ENCODE measurements around the gene KLC3. TPM values are rescaled to one million over a fixed set of nuclear protein-coding genes. Genes with fewer than 3 reads are reported as not detected.
"Not testable (repeated sequence)": the region's sequence is repeated elsewhere in the genome, so short reads cannot be mapped to it uniquely, and the experiment has no call there.

KLC3 gene
- total and polyA plus RNA-seq, 2 donors, result 0.05 to 0.16 TPM

- Histone ChIP-seq H3K4me1 (ENCODE audit: insufficient read depth) (no peaks in the 10 kb centered on the region), H3K4me3 (ENCODE audit: low read depth, low read length) (no peak overlapping the region), H3K27ac (ENCODE audit: low read depth) (no peak overlapping the region), H3K36me3 (ENCODE audit: insufficient read depth) (no peaks in the 10 kb centered on the region)
- WGBS, result 61% methylated on average over 11 of the region's 11 CpGs
- DNase-seq (ENCODE audit: extremely low spot score), result no peak
Observed at GRCh38 chr19:45324349-45324907, 16.1 kb upstream of the KLC3 start.

DNA sequence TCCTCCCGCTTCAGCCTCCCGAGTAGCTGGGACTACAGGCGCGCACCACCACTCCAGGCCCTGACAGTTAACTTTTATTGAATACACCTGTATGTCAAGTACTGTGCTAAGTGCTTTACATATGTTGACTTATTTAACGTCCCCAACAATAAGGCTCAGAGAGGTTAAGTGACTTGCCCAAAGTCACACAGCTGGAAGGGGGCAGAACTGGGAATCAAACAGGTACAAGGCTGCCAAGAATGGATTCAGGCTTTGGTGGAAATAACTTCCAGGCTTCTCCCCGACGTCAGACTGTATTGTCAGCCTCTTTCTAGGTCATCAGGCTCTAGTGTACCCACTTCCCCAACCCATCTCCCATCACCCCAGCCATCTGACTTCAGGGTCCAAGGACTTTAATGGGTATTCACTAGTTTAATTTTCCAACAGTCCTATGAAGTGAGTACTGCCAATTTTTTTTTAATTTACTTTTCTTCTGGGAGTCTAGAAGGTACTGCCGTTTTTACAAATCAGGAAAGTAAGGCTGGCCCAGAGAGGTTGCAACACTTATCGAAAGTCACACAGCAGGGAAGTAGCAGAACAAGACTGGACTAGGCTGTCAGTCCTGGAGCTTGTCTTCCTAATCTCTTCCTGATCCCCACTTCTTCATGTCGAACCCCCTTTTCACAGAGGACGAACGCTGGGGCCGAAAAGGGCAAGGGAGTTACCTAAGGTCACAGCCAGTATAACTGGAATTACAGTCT lies 13.0 kb upstream of the KLC3 start:
- Histone ChIP-seq H3K36me3 (ENCODE audit: insufficient read depth) (no peaks in the 10 kb centered on the region), H3K4me3 (ENCODE audit: low read depth, low read length) (no peak overlapping the region), H3K4me1 (ENCODE audit: insufficient read depth) (no peaks in the 10 kb centered on the region), H3K27ac (ENCODE audit: low read depth) (no peak overlapping the region)
- no peak for DNase-seq (ENCODE audit: extremely low spot score)
- WGBS, result 73% methylated on average over 13 of the region's 13 CpGs

- no peaks in the 10 kb centered on the region for H3K36me3 ChIP-seq (ENCODE audit: insufficient read depth)
- H3K4me1 ChIP-seq (ENCODE audit: insufficient read depth), result no peaks in the 10 kb centered on the region
- no peak overlapping the region for H3K4me3 ChIP-seq (ENCODE audit: low read depth, low read length)
- WGBS, result 83% methylated on average over 7 of the region's 7 CpGs
- no peak for DNase-seq (ENCODE audit: extremely low spot score)
- no peak overlapping the region for H3K27ac ChIP-seq (ENCODE audit: low read depth)
Observed at GRCh38 chr19:45331411-45331810, 9.1 kb upstream of the KLC3 start.

DNA sequence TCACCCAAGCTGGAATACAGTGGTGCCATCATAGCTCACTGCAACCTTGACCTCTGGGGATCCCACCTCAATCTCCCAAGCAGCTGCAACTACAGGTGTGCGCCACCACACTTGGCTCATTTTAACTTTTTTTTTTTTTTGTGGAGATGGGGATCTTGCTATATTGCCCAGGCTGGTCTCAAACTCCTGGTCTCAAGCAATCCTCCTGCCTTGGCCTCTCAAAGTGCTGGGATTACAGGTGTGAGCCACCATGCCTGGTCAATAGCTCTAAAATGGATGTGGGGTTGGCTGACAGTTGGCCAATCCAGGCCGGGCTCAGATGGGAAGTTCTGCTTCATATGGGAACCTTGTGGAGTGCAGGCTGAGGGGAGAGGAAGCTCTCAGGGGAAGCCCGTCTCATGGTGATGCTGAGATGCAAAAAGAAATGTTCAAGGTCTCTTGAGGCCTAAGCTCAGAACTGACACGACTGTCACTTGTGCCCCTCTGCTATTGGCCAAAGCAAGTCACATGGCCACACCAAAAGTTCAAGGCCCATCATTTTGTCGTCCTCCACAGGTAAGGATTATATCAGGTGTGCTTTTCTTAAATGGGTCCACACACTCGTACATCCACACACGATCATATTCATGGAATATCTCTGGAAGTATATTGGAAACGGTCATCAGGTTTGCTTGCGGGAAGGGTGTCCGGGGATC lies 6.8 kb upstream of the KLC3 start:
- 85% methylated on average over 10 of the region's 10 CpGs for WGBS

DNA sequence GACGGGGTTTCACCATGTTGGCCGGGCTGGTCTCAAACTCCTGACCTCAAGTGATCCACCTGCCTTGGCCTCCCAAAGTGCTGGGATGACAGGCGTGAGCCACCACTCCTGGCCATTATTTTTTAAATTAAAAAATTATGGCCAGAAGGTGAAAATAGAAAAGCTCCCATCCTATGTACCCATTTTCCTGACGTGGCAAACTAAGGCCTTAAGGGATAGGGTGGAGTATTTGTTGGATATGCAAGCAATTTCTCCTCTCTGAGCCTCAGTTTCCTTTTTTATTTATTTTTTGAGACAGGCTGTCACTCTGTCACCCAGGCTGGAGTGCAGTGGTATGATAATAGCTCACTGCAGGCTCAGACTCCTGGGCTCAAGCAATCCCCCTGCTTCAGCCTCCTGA lies 5.7 kb upstream of the KLC3 start:
- not testable (repeated sequence) for H3K27ac ChIP-seq (ENCODE audit: low read depth); DNase-seq (ENCODE audit: extremely low spot score); H3K4me3 ChIP-seq (ENCODE audit: low read depth, low read length); H3K36me3 ChIP-seq (ENCODE audit: insufficient read depth); H3K4me1 ChIP-seq (ENCODE audit: insufficient read depth)
- WGBS, result 89% methylated on average over 4 of the region's 4 CpGs

More for the DNA sequence above, 6.8 kb upstream of the KLC3 start:
- Histone ChIP-seq H3K36me3 (ENCODE audit: insufficient read depth) (no peaks in the 10 kb centered on the region), H3K4me1 (ENCODE audit: insufficient read depth) (no peaks in the 10 kb centered on the region), H3K4me3 (ENCODE audit: low read depth, low read length) (no peak overlapping the region), H3K27ac (ENCODE audit: low read depth) (no peak overlapping the region)
- DNase-seq (ENCODE audit: extremely low spot score), result no peak

GRCh38 chr19:45336696-45337251 lies 3.8 kb upstream of the KLC3 start:
- no peak overlapping the region for H3K4me3 ChIP-seq (ENCODE audit: low read depth, low read length)
- 40% methylated on average over 11 of the region's 11 CpGs for WGBS

GRCh38 chr19:45339629-45340028 lies 921 bp upstream of the KLC3 start:
- no peak for DNase-seq (ENCODE audit: extremely low spot score)

More at GRCh38 chr19:45336696-45337251, 3.8 kb upstream of the KLC3 start:
- Histone ChIP-seq H3K36me3 (ENCODE audit: insufficient read depth) (no peaks in the 10 kb centered on the region), H3K4me1 (ENCODE audit: insufficient read depth) (no peaks in the 10 kb centered on the region), H3K27ac (ENCODE audit: low read depth) (no peak overlapping the region)
- no peak for DNase-seq (ENCODE audit: extremely low spot score)

GRCh38 chr19:45340899-45341453 lies 426 bp downstream of the KLC3 start:
- no peaks in the 10 kb centered on the region for H3K4me1 ChIP-seq (ENCODE audit: insufficient read depth)
- WGBS, result 13% methylated on average over 25 of the region's 25 CpGs
- H3K27ac ChIP-seq (ENCODE audit: low read depth), result no peak overlapping the region
- peak overlapping the region; percentile 2 for H3K4me3 ChIP-seq (ENCODE audit: low read depth, low read length)
- DNase-seq (ENCODE audit: extremely low spot score), result no peak
- H3K36me3 ChIP-seq (ENCODE audit: insufficient read depth), result no peaks in the 10 kb centered on the region

More at GRCh38 chr19:45339629-45340028, 921 bp upstream of the KLC3 start:
- Histone ChIP-seq H3K4me1 (ENCODE audit: insufficient read depth) (no peaks in the 10 kb centered on the region), H3K4me3 (ENCODE audit: low read depth, low read length) (no peak overlapping the region), H3K27ac (ENCODE audit: low read depth) (no peak overlapping the region), H3K36me3 (ENCODE audit: insufficient read depth) (no peaks in the 10 kb centered on the region)
- 84% methylated on average over 6 of the region's 6 CpGs for WGBS

- Histone ChIP-seq H3K4me1 (ENCODE audit: insufficient read depth) (no peaks in the 10 kb centered on the region), H3K27ac (ENCODE audit: low read depth) (no peak overlapping the region), H3K4me3 (ENCODE audit: low read depth, low read length) (no peak overlapping the region), H3K36me3 (ENCODE audit: insufficient read depth) (no peaks in the 10 kb centered on the region)
- 72% methylated on average over 13 of the region's 13 CpGs for WGBS
- DNase-seq (ENCODE audit: extremely low spot score), result no peak
Observed at GRCh38 chr19:45342911-45343310, 2.4 kb downstream of the KLC3 start.

DNA sequence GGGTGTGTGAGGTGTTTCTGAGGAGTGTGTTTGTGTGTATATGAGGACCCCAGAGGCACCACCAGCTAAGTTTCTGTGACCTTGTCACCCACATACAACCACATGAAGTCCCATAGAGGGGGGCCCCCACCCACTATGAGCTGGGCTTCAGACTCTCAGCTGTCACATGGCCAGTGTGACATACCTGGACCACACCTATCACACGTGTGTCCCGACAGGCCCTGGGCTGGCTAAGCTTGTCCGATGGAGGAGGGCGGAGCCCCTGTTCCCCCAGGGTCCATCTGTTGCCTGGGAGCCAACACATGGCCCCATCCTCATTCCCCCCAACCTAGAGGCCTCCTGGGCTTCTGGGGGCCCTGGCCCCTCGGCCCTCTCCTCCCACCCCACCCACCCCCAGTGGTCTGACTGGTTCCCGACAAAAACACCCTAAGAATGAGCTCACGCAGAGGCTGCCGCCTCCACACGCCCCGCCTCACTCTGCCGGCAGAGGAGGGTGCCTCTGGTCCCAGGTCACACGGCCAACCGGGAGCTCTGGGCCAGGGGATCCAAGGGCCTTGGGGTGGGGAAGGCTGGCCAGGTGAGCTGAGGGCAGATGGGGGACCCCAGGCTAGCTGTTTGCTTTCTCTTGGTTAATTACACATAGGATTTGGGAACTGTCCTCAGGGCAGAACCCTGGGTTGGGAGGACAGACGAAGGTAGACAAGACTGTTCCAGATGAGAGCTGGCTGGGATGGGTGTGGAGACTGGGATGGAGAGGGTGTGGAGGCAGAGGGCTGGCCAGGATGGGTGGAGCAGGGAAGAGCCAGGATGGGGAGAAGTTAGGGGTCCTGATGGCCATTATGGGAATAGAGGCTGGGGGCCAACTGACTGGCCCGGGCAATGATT lies 4.3 kb downstream of the KLC3 start:
- Histone ChIP-seq H3K4me3 (ENCODE audit: low read depth, low read length) (no peak overlapping the region), H3K27ac (ENCODE audit: low read depth) (no peak overlapping the region), H3K36me3 (ENCODE audit: insufficient read depth) (no peaks in the 10 kb centered on the region), H3K4me1 (ENCODE audit: insufficient read depth) (no peaks in the 10 kb centered on the region)
- DNase-seq (ENCODE audit: extremely low spot score), result no peak
- WGBS, result 43% methylated on average over 15 of the region's 15 CpGs

DNA sequence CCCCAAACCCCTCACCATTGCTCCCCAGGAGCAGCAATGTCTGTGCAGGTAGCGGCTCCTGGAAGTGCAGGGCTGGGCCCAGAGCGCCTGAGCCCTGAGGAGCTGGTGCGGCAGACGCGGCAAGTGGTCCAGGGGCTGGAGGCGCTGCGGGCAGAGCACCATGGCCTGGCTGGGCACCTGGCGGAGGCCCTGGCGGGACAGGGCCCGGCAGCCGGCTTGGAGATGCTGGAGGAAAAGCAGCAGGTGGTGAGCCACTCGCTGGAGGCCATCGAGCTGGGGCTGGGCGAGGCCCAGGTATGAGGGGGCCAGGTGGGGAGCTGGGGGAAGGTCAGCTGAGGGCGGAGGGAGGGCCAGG lies 4.9 kb downstream of the KLC3 start:
- DNase-seq (ENCODE audit: extremely low spot score), result no peak
- Histone ChIP-seq H3K27ac (ENCODE audit: low read depth) (no peak overlapping the region), H3K4me3 (ENCODE audit: low read depth, low read length) (no peak overlapping the region), H3K36me3 (ENCODE audit: insufficient read depth) (no peaks in the 10 kb centered on the region), H3K4me1 (ENCODE audit: insufficient read depth) (no peaks in the 10 kb centered on the region)
- 82% methylated on average over 15 of the region's 15 CpGs for WGBS

- H3K36me3 ChIP-seq (ENCODE audit: insufficient read depth), result no peaks in the 10 kb centered on the region
- 26% methylated on average over 27 of the region's 27 CpGs for WGBS
- no peak overlapping the region for H3K4me3 ChIP-seq (ENCODE audit: low read depth, low read length)
- no peaks in the 10 kb centered on the region for H3K4me1 ChIP-seq (ENCODE audit: insufficient read depth)
- DNase-seq (ENCODE audit: extremely low spot score), result no peak
- no peak overlapping the region for H3K27ac ChIP-seq (ENCODE audit: low read depth)
Observed at GRCh38 chr19:45346449-45346848, 5.9 kb downstream of the KLC3 start.
